ENCODE results near the gene BDKRB2. TPM values are rescaled to one million over a fixed set of nuclear protein-coding genes. Genes with fewer than 3 reads are reported as not detected.

BDKRB2 gene
- total RNA-seq, 1 experiment from 2014 or later: 0.49 TPM

DNA sequence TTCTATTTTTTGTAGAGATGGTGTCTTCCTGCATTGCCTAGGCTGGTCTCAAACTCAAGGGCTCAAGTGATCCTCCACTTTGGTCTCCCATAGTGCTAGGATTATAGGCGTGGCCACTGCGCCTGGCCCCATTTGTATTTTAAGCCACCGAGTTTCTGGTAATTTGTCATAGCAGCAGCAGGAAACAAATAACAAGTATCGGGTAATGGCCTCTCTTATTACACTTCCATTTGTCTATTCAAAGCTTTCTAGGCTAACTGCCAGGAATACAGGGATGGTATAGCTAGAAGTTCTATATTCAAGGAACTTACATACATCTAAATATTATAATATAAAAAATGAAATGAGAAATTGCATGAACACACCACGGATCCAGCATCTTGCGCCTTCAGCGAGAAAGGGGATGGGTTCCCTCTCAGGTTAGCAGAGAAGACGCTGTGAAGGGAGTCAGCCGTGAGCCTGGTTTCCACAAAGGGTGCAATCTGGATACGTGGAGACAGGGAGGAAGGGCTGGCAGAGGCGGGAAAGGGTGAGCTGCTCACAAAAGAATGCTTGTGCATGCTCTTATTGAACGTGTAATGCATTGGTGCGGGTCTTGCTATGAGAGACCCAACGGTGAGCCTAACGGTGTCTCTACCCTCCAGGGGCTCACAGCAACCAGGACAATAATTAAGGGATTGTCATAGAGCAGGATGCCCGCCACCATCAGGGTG, 60.9 kb downstream of the BDKRB2 start (continued):
- TF ChIP-seq CBX3 (IDR thresholded peaks at IDR 0.05; ENCODE audit: low read depth) (no peak), ZFX (IDR thresholded peaks at IDR 0.05) (no peak), ZNF274 (IDR thresholded peaks at IDR 0.05; ENCODE audit: low read depth, low read length) (no peak), EZH2 (IDR thresholded peaks at IDR 0.05) (no peak), POLR2A (IDR thresholded peaks at IDR 0.05; ENCODE audit: borderline replicate concordance, extremely low read depth, insufficient read depth, insufficient read length) (no peak), ELF1 (IDR thresholded peaks at IDR 0.05; ENCODE audit: borderline replicate concordance, low read depth) (no peak)
- TF ChIP-seq, protein P1, sequence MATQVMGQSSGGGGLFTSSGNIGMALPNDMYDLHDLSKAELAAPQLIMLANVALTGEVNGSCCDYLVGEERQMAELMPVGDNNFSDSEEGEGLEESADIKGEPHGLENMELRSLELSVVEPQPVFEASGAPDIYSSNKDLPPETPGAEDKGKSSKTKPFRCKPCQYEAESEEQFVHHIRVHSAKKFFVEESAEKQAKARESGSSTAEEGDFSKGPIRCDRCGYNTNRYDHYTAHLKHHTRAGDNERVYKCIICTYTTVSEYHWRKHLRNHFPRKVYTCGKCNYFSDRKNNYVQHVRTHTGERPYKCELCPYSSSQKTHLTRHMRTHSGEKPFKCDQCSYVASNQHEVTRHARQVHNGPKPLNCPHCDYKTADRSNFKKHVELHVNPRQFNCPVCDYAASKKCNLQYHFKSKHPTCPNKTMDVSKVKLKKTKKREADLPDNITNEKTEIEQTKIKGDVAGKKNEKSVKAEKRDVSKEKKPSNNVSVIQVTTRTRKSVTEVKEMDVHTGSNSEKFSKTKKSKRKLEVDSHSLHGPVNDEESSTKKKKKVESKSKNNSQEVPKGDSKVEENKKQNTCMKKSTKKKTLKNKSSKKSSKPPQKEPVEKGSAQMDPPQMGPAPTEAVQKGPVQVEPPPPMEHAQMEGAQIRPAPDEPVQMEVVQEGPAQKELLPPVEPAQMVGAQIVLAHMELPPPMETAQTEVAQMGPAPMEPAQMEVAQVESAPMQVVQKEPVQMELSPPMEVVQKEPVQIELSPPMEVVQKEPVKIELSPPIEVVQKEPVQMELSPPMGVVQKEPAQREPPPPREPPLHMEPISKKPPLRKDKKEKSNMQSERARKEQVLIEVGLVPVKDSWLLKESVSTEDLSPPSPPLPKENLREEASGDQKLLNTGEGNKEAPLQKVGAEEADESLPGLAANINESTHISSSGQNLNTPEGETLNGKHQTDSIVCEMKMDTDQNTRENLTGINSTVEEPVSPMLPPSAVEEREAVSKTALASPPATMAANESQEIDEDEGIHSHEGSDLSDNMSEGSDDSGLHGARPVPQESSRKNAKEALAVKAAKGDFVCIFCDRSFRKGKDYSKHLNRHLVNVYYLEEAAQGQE (IDR thresholded peaks at IDR 0.05; ENCODE audit: low read depth): no peak

DNA sequence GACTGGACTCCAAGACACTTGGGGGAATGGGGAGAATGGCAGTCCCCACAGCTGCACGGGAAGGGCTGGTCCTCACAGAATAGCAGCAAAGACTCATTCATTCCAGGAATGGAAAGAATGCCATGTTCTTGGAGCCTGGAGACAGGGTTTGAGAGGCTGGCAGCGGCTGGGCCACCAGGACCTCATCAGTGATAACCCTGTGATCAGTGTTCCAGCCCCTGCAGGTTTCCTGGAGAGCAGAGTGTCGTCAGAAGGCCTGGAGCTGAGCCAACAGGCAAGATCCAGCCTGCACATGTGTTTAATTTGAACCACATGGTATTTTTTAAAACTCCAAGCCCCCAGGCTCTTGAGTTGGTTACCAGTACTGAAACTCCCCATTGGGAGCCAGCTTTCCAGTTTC, 62.7 kb downstream of the BDKRB2 start:
- no peak overlapping the region for H3K27ac ChIP-seq (ENCODE audit: low read depth, low read length)
- H3K4me3 ChIP-seq (replicated peaks in 1 of 2; ENCODE audit: low read depth in 1 of 2, low read length in 2 of 2): no peak overlapping the region
- POLR2A ChIA-PET: no interaction called here
- no peak for ATAC-seq
- H3K36me3 ChIP-seq (ENCODE audit: control insufficient read depth in 1 of 2, insufficient read depth in 2 of 2, low read length in 2 of 2): no peaks in the 10 kb centered on the region
- intact Hi-C loops (cut with micrococcal nuclease): no loop called here
- H3K79me2 ChIP-seq (ENCODE audit: insufficient read depth, low read length): no peaks in the 10 kb centered on the region
- RAD21 ChIA-PET (ENCODE audit: low non-redundant PET in 1 of 2, low total read pairs in 2 of 2, uncharacterized antibody in 2 of 2, unreplicated experiment in 2 of 2): no interaction called here
- H2AFZ ChIP-seq (ENCODE audit: low read depth, low read length, poor library complexity, severe bottlenecking): no peak overlapping the region
- H3K9me2 ChIP-seq (ENCODE audit: insufficient read depth): no peaks in the 10 kb centered on the region
- no peak overlapping the region for H3K4me2 ChIP-seq (ENCODE audit: low read length)
- TF ChIP-seq EGR1 (IDR thresholded peaks at IDR 0.05; ENCODE audit: low read depth) (no peak), ZFX (IDR thresholded peaks at IDR 0.05) (no peak), CEBPB (IDR thresholded peaks at IDR 0.05; ENCODE audit: low read depth) (no peak), CBX3 (IDR thresholded peaks at IDR 0.05; ENCODE audit: low read depth) (no peak), EZH2 (IDR thresholded peaks at IDR 0.05) (no peak)
- TF ChIP-seq, protein P2, sequence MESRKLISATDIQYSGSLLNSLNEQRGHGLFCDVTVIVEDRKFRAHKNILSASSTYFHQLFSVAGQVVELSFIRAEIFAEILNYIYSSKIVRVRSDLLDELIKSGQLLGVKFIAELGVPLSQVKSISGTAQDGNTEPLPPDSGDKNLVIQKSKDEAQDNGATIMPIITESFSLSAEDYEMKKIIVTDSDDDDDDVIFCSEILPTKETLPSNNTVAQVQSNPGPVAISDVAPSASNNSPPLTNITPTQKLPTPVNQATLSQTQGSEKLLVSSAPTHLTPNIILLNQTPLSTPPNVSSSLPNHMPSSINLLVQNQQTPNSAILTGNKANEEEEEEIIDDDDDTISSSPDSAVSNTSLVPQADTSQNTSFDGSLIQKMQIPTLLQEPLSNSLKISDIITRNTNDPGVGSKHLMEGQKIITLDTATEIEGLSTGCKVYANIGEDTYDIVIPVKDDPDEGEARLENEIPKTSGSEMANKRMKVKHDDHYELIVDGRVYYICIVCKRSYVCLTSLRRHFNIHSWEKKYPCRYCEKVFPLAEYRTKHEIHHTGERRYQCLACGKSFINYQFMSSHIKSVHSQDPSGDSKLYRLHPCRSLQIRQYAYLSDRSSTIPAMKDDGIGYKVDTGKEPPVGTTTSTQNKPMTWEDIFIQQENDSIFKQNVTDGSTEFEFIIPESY (IDR thresholded peaks at IDR 0.05; ENCODE audit: extremely low read depth, insufficient replicate concordance, low read length): no peak
- peaks cover 0 to under 1% of the 10 kb centered on the region in 2 experiments; a peak in 1 of 4 replicates for H3K9me3 ChIP-seq (ENCODE audit: control insufficient read depth in 1 of 2, insufficient read depth in 1 of 2, low read depth in 1 of 2, low read length in 2 of 2)
- no peaks in the 10 kb centered on the region for H3K27me3 ChIP-seq (ENCODE audit: insufficient read depth, low read length)
- BruUV-seq (replicated peaks): no TSS peak
- DNase-seq (ENCODE audit: low read depth, low spot score): no peak
- H3K9ac ChIP-seq (ENCODE audit: low read length): no peak overlapping the region
- no peaks in the 10 kb centered on the region for H4K20me1 ChIP-seq (ENCODE audit: insufficient read depth)
- CTCF ChIA-PET: no interaction called here
- H3K4me1 ChIP-seq (ENCODE audit: control insufficient read depth in 1 of 2, insufficient read depth in 2 of 2, low read length in 2 of 2): no peaks in the 10 kb centered on the region

All from HCT116 (cell line).